Measurements from ENCODE around the gene SKOR1. TPM values are rescaled to one million over a fixed set of nuclear protein-coding genes. Genes with fewer than 3 reads are reported as not detected.
A peak's percentile ranks its signal among the peaks of the same experiment; 100 is the strongest.

SKOR1 gene
- total RNA-seq, 1 experiment from 2014 or later, result 0.22 TPM

DNA sequence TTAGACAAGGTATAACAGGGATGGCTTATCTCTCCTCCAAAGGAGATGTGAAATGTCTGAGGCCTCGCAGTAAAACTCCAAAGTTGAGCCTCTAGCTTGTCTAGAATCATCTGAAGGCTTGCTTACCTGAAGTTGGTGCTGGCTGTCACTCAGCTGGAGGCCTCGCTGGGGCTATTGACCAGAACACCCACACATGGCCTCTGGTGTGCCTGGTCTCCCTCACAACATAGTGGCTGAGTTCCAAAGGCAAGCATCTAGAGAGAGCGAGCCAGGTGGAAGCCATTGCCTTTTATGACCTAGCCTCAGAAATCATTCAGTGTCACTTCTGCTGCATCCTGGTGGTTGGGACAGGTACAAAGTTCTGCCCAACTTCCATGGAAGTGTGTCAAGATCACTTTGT lies 31.9 kb downstream of the SKOR1 start (continued):
- TF ChIP-seq, protein P1, sequence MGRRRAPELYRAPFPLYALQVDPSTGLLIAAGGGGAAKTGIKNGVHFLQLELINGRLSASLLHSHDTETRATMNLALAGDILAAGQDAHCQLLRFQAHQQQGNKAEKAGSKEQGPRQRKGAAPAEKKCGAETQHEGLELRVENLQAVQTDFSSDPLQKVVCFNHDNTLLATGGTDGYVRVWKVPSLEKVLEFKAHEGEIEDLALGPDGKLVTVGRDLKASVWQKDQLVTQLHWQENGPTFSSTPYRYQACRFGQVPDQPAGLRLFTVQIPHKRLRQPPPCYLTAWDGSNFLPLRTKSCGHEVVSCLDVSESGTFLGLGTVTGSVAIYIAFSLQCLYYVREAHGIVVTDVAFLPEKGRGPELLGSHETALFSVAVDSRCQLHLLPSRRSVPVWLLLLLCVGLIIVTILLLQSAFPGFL (CRISPR knock-in tag; IDR thresholded peaks at IDR 0.05; ENCODE audit: borderline replicate concordance), result no peak
- TF ChIP-seq, protein P2, sequence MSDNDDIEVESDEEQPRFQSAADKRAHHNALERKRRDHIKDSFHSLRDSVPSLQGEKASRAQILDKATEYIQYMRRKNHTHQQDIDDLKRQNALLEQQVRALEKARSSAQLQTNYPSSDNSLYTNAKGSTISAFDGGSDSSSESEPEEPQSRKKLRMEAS (CRISPR knock-in tag; IDR thresholded peaks at IDR 0.05), result no peak
- no peak for TF ChIP-seq NR2C2 (CRISPR knock-in tag; IDR thresholded peaks at IDR 0.05)
- TF ChIP-seq TEAD4 (CRISPR knock-in tag; IDR thresholded peaks at IDR 0.05), result no peak
- no peak for TF ChIP-seq ZNF671 (CRISPR knock-in tag; IDR thresholded peaks at IDR 0.05)
- TF ChIP-seq NR3C1 (CRISPR knock-in tag; conservative IDR thresholded peaks at IDR 0.05; ENCODE audit: low read depth), result no peak
- TF ChIP-seq IRF2 (CRISPR knock-in tag; IDR thresholded peaks at IDR 0.05; ENCODE audit: borderline replicate concordance, low read depth), result no peak
- TF ChIP-seq JAZF1 (CRISPR knock-in tag; IDR thresholded peaks at IDR 0.05), result no peak
- TF ChIP-seq, protein P3, sequence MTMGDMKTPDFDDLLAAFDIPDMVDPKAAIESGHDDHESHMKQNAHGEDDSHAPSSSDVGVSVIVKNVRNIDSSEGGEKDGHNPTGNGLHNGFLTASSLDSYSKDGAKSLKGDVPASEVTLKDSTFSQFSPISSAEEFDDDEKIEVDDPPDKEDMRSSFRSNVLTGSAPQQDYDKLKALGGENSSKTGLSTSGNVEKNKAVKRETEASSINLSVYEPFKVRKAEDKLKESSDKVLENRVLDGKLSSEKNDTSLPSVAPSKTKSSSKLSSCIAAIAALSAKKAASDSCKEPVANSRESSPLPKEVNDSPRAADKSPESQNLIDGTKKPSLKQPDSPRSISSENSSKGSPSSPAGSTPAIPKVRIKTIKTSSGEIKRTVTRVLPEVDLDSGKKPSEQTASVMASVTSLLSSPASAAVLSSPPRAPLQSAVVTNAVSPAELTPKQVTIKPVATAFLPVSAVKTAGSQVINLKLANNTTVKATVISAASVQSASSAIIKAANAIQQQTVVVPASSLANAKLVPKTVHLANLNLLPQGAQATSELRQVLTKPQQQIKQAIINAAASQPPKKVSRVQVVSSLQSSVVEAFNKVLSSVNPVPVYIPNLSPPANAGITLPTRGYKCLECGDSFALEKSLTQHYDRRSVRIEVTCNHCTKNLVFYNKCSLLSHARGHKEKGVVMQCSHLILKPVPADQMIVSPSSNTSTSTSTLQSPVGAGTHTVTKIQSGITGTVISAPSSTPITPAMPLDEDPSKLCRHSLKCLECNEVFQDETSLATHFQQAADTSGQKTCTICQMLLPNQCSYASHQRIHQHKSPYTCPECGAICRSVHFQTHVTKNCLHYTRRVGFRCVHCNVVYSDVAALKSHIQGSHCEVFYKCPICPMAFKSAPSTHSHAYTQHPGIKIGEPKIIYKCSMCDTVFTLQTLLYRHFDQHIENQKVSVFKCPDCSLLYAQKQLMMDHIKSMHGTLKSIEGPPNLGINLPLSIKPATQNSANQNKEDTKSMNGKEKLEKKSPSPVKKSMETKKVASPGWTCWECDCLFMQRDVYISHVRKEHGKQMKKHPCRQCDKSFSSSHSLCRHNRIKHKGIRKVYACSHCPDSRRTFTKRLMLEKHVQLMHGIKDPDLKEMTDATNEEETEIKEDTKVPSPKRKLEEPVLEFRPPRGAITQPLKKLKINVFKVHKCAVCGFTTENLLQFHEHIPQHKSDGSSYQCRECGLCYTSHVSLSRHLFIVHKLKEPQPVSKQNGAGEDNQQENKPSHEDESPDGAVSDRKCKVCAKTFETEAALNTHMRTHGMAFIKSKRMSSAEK (CRISPR knock-in tag; IDR thresholded peaks at IDR 0.05; ENCODE audit: borderline replicate concordance), result no peak

DNA sequence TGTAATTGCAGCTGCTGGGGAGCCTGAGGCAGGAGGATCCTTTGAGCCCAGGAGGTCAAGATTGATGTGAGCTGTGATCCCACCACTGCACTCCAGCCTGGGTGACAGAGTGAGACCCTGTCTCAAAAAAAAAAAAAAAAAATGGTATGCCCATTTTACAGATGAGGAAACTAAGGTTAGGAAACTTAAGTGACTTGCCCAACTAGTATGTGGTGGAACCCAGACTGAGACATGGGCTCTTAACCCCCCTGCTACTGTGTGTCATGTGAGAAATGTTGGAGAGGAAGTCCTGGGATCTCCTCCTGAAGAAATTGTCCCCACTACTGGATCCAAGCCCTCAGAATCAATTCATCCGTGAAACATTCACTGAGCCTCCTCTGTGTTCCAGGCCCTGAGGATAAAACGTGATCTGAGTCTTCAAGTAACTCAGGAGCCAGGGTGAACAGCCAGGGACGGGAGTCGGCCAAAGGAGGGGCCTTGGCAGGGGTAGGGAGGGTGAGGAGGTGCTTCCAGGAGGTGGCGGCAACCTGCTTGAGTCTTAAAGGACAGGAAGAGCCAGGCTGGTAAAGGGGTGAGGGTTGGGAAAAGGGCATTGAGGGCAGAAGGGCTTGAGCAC lies 34.1 kb downstream of the SKOR1 start:
- Mint-ChIP-seq H3K27ac (no peak overlapping the region), H3K27me3 (ENCODE audit: low read depth) (peaks cover 22% of the 10 kb centered on the region), H3K4me3 (no peak overlapping the region), H3K4me1 (peaks cover 30% of the 10 kb centered on the region), H3K9me3 (no peaks in the 10 kb centered on the region), H3K36me3 (no peaks in the 10 kb centered on the region)
- POLR2A ChIA-PET, result no interaction called here
- DNase-seq (ENCODE audit: low spot score), result no peak
- no peak for ATAC-seq
- CTCF ChIA-PET, result no interaction called here
- TF ChIP-seq, protein P4, sequence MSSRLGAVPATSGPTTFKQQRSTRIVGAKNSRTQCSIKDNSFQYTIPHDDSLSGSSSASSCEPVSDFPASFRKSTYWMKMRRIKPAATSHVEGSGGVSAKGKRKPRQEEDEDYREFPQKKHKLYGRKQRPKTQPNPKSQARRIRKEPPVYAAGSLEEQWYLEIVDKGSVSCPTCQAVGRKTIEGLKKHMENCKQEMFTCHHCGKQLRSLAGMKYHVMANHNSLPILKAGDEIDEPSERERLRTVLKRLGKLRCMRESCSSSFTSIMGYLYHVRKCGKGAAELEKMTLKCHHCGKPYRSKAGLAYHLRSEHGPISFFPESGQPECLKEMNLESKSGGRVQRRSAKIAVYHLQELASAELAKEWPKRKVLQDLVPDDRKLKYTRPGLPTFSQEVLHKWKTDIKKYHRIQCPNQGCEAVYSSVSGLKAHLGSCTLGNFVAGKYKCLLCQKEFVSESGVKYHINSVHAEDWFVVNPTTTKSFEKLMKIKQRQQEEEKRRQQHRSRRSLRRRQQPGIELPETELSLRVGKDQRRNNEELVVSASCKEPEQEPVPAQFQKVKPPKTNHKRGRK (CRISPR knock-in tag; IDR thresholded peaks at IDR 0.05; ENCODE audit: borderline replicate concordance), result no peak
- TF ChIP-seq NFE2L1 (CRISPR knock-in tag; IDR thresholded peaks at IDR 0.05), result no peak
- TF ChIP-seq TEAD4 (CRISPR knock-in tag; IDR thresholded peaks at IDR 0.05), result no peak
- no peak for TF ChIP-seq FOXP1 (CRISPR knock-in tag; IDR thresholded peaks at IDR 0.05; ENCODE audit: borderline replicate concordance)
- 0 out of 2 replicates have a peak, but pooled peaks have one; percentile 38 for TF ChIP-seq GTF2I (CRISPR knock-in tag; conservative IDR thresholded peaks at IDR 0.05)

DNA sequence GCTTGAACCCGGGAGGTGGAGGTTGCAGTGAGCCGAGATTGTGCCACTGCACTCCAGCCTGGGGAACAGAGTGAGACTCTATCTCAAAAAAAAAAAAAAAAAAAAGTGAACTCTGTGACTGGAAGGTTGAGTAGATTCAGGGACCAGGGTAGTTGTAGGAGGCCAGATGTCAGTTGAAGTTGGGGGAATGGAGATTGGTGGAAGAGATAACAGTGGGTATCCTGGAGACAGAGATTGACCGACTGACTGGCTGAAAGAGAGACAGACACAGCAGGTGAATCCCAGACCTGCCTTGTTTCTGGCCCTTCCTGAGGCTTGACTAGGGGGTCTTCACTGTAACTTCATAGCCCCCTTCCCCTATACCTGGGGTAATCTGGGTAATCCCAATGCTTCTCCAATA lies 36.7 kb downstream of the SKOR1 start:
- POLR2A ChIA-PET, result no interaction called here
- no peak overlapping the region for H3K4me3 Mint-ChIP-seq
- H3K27ac Mint-ChIP-seq, result no peak overlapping the region
- H3K27me3 Mint-ChIP-seq (ENCODE audit: low read depth), result peaks cover 26% of the 10 kb centered on the region
- peaks cover 28% of the 10 kb centered on the region for H3K4me1 Mint-ChIP-seq
- ATAC-seq (no peak), DNase-seq (ENCODE audit: low spot score) (no peak)
- H3K36me3 Mint-ChIP-seq, result no peaks in the 10 kb centered on the region
- H3K9me3 Mint-ChIP-seq, result no peaks in the 10 kb centered on the region
- CTCF ChIA-PET, result interaction anchor here (0.7 kb wide), 1 partner anchor 193 kb away, joined by 5 read pairs; no protein-coding TSS in a partner anchor
- TF ChIP-seq PRRX2 (CRISPR knock-in tag; IDR thresholded peaks at IDR 0.05), result no peak
- TF ChIP-seq ZNF219 (CRISPR knock-in tag; IDR thresholded peaks at IDR 0.05; ENCODE audit: borderline replicate concordance), result no peak
- no peak for TF ChIP-seq TEAD1 (CRISPR knock-in tag; IDR thresholded peaks at IDR 0.05)
- TF ChIP-seq, protein P5, sequence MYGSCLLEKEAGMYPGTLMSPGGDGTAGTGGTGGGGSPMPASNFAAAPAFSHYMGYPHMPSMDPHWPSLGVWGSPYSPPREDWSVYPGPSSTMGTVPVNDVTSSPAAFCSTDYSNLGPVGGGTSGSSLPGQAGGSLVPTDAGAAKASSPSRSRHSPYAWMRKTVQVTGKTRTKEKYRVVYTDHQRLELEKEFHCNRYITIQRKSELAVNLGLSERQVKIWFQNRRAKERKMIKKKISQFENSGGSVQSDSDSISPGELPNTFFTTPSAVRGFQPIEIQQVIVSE (CRISPR knock-in tag; IDR thresholded peaks at IDR 0.05; ENCODE audit: borderline replicate concordance), result no peak
- TF ChIP-seq CREB1 (CRISPR knock-in tag; IDR thresholded peaks at IDR 0.05), result no peak
- TF ChIP-seq, protein P6, sequence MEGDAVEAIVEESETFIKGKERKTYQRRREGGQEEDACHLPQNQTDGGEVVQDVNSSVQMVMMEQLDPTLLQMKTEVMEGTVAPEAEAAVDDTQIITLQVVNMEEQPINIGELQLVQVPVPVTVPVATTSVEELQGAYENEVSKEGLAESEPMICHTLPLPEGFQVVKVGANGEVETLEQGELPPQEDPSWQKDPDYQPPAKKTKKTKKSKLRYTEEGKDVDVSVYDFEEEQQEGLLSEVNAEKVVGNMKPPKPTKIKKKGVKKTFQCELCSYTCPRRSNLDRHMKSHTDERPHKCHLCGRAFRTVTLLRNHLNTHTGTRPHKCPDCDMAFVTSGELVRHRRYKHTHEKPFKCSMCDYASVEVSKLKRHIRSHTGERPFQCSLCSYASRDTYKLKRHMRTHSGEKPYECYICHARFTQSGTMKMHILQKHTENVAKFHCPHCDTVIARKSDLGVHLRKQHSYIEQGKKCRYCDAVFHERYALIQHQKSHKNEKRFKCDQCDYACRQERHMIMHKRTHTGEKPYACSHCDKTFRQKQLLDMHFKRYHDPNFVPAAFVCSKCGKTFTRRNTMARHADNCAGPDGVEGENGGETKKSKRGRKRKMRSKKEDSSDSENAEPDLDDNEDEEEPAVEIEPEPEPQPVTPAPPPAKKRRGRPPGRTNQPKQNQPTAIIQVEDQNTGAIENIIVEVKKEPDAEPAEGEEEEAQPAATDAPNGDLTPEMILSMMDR (IDR thresholded peaks at IDR 0.05), result no peak
- TF ChIP-seq, protein P7, sequence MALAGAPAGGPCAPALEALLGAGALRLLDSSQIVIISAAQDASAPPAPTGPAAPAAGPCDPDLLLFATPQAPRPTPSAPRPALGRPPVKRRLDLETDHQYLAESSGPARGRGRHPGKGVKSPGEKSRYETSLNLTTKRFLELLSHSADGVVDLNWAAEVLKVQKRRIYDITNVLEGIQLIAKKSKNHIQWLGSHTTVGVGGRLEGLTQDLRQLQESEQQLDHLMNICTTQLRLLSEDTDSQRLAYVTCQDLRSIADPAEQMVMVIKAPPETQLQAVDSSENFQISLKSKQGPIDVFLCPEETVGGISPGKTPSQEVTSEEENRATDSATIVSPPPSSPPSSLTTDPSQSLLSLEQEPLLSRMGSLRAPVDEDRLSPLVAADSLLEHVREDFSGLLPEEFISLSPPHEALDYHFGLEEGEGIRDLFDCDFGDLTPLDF (CRISPR knock-in tag; IDR thresholded peaks at IDR 0.05), result no peak
- TF ChIP-seq SOX15 (CRISPR knock-in tag; IDR thresholded peaks at IDR 0.05), result no peak
- TF ChIP-seq ZNF263 (CRISPR knock-in tag; IDR thresholded peaks at IDR 0.05; ENCODE audit: low read depth), result no peak
- TF ChIP-seq, protein P8, sequence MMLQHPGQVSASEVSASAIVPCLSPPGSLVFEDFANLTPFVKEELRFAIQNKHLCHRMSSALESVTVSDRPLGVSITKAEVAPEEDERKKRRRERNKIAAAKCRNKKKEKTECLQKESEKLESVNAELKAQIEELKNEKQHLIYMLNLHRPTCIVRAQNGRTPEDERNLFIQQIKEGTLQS (CRISPR knock-in tag; conservative IDR thresholded peaks at IDR 0.05), result no peak

Measured in WTC11 (cell line).